MCF 10A (cell line): Measurements from ENCODE around the gene ARHGAP9. TPM values are rescaled to one million over a fixed set of nuclear protein-coding genes. Genes with fewer than 3 reads are reported as not detected.

Experiments used
- Bru-seq: library from RNA; stranded (reverse); fragments of 400-500 nt; gene quantifications from one replicate; lab custom pipeline; 2021; lab: Mats Ljungman, UMichigan
- BruChase-seq, 2 experiments: library from RNA; stranded (reverse); fragments of 400-500 nt; gene quantifications; one replicate each; lab custom pipeline; 2021; lab: Mats Ljungman, UMichigan
- BruUV-seq: library from RNA; stranded (reverse); fragments of 400-500 nt; replicated peaks from 2 replicates; lab custom pipeline; 2021; lab: Mats Ljungman, UMichigan
- CTCF ChIA-PET: fragments of 300-600 bp; sonication (Branson Sonifier 250); formaldehyde crosslinking; extraction: SDS; loops from one replicate; lab custom pipeline; 2021; ENCODE audit warnings: antibody characterized with exemption, inconsistent platforms; lab: Yijun Ruan, JAX
- POLR2A ChIA-PET: fragments of 300-600, 350-650 bp; sonication (Branson Sonifier 250); formaldehyde crosslinking; extraction: SDS; loops from one replicate; lab custom pipeline; 2020; ENCODE audit warnings: antibody characterized with exemption, inconsistent platforms; lab: Yijun Ruan, JAX
- DNase-seq: peaks from one replicate; pipeline ENCODE4 v3.0.0-alpha.2; 2018; ENCODE audit not compliant: unreplicated experiment
- H3K27ac Mint-ChIP-seq: one replicate; pipeline ENCODE4 v1.8.0; 2022; ENCODE audit warnings: mild to moderate bottlenecking, low read depth, mixed read lengths; ENCODE audit not compliant: unreplicated experiment
- H3K27me3 Mint-ChIP-seq: one replicate; pipeline ENCODE4 v1.8.0; 2022; ENCODE audit warnings: mixed read lengths; ENCODE audit not compliant: insufficient read depth, unreplicated experiment
- H3K36me3 Mint-ChIP-seq: one replicate; pipeline ENCODE4 v1.8.0; 2022; ENCODE audit warnings: mild to moderate bottlenecking, moderate library complexity, mixed read lengths; ENCODE audit not compliant: insufficient read depth, unreplicated experiment
- H3K4me1 Mint-ChIP-seq: one replicate; pipeline ENCODE4 v1.8.0; 2022; ENCODE audit warnings: mixed read lengths; ENCODE audit not compliant: insufficient read depth, unreplicated experiment
- H3K4me3 Mint-ChIP-seq: one replicate; pipeline ENCODE4 v1.8.0; 2022; ENCODE audit warnings: mild to moderate bottlenecking, moderate library complexity, mixed read lengths; ENCODE audit not compliant: unreplicated experiment
- H3K9me3 Mint-ChIP-seq: one replicate; pipeline ENCODE4 v1.8.0; 2022; ENCODE audit warnings: mixed read lengths; ENCODE audit not compliant: unreplicated experiment
- CTCF ChIP-seq: fragments of 200-600 bp; IDR thresholded peaks from one replicate; pipeline ENCODE4 v1.8.0; 2022; ENCODE audit warnings: antibody characterized with exemption, mild to moderate bottlenecking; ENCODE audit not compliant: unreplicated experiment
- intact Hi-C: fragments of 100-400 bp; cut with micrococcal nuclease; formaldehyde crosslinking; loops from 2 replicates; pipeline ENCODE4 v1.14.1; 2022
- long read RNA-seq: library from polyadenylated mRNA; stranded (forward); transcript quantifications from one replicate; pipeline ENCODE4 v2.0.0, GENCODE V29; 2022
- total RNA-seq: library from RNA; stranded (reverse); gene quantifications from 2 replicates; pipeline ENCODE4 v1.2.3, GENCODE V29; 2022

Gene ARHGAP9
- 0.69 and 1.1 TPM in 2 replicates for total RNA-seq
- Bru-seq, nascent RNA, result percentile 25 among the genes with signal in this experiment
- BruChase-seq, experiment 1, labeled RNA remaining after a 6-hour chase, result percentile 22 among the genes with signal in this experiment
- BruChase-seq, experiment 2, labeled RNA remaining after a 2-hour chase, result percentile 22 among the genes with signal in this experiment
- long read RNA-seq, partial matches to known transcripts, result 0 of 3 reads
- long read RNA-seq, other reads (novel, unspliced or antisense), result 3 of 3 reads

DNA sequence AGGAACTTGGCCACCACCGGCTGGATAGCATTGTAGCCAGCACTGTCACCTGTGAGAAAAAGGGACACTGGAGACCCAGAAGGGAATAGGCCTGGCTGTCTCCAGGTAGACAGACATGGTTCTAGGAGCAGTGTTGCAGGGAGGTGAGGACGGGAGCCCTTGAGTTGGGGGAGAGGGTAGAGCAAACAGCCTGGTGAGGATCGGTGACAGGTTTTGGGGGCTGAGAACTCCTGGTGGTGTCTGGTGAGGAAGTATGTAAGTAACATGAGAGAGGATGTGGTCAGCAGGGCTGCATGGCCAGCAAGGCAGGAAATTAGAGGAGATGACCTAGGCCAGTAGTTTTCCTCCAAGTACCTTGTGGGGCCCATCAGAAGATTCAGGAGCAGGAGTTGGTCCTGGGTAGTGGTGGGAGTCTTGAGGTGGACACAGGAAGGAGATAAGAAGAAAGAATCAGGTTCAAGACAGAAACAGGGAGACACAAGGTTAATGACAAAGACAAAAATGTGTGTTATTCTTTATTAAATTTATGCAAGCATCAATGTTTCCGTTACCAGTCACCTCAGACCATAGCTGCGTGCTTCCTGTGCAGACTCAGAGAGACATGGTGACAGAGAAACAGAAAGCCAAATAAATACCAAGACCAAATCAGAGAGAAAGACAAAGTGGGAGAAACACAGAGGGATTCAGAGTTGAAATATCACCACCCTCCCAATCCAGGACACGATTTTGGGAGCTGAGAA is at the start of gene ARHGAP9:
ARHGAP9 (minus strand) TSS at position 491 of the 740 bp plus-strand sequence; CDS start at position 31, 460 bp downstream.
- H3K4me1 Mint-ChIP-seq, result peaks cover 13% of the 10 kb centered on the region
- ChIA-PET CTCF (interaction anchor here (0.8 to 2.4 kb wide), 3 partner anchors 16 to 25 kb away, joined by 3 to 10 read pairs (median 7); partner anchors contain the start of gene INHBE), POLR2A (no interaction called here)
- DNase-seq, result no peak
- H3K27ac Mint-ChIP-seq, result no peak within 1 kb of the TSS
- BruUV-seq, result no TSS peak
- no peak for TF ChIP-seq CTCF
- no peak within 1 kb of the TSS for H3K4me3 Mint-ChIP-seq
- H3K9me3 Mint-ChIP-seq, result no peaks in the 10 kb centered on the region
- intact Hi-C loops, result no loop called here
- H3K36me3 Mint-ChIP-seq, result no peaks in the 10 kb centered on the region
- H3K27me3 Mint-ChIP-seq, result peaks cover 76% of the 10 kb centered on the region

GRCh38 chr12:57528831-57529555 is 49.3 kb upstream of the ARHGAP9 start:
- Mint-ChIP-seq H3K36me3 (peaks cover 78% of the 10 kb centered on the region), H3K27ac (peak overlapping the region; percentile 23), H3K4me3 (no peak overlapping the region), H3K9me3 (no peaks in the 10 kb centered on the region), H3K27me3 (no peaks in the 10 kb centered on the region), H3K4me1 (peaks cover 7% of the 10 kb centered on the region)
- ChIA-PET CTCF (interaction anchor here (0.9 kb wide), 1 partner anchor 12 kb away, joined by 3 read pairs; no protein-coding TSS in a partner anchor), POLR2A (interaction anchor here (0.6 to 0.7 kb wide), 2 partner anchors 18 to 204 kb away, joined by 4 read pairs; no protein-coding TSS in a partner anchor)
- DNase-seq, result no peak
- BruUV-seq, result no TSS peak
- intact Hi-C loops, result no loop called here
- no peak for TF ChIP-seq CTCF

DNA sequence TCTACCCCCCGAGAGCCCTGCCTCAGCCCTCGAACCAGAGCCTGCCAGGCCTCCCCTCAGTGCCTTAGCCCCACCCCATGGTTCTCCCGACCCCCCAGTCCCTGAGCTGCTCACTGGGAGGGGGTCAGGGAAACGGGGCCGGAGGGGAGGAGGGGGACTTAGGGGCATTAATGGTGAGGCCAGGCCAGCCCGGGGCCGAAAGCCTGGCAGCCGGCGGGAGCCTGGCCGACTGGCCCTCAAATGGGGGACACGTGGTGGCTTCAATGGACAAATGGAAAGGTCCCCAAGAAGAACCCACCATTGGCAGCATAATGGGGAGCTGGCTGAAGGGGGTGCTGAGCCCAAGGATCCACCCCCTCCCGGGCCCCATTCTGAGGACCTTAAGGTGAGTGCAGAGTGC is 48.5 kb upstream of the ARHGAP9 start:
- Mint-ChIP-seq H3K4me1 (peaks cover 9% of the 10 kb centered on the region), H3K36me3 (peaks cover 81% of the 10 kb centered on the region), H3K4me3 (no peak overlapping the region), H3K9me3 (no peaks in the 10 kb centered on the region), H3K27ac (no peak overlapping the region), H3K27me3 (no peaks in the 10 kb centered on the region)
- ChIA-PET CTCF (interaction anchor here (0.9 kb wide), 1 partner anchor 13 kb away, joined by 3 read pairs; no protein-coding TSS in a partner anchor), POLR2A (interaction anchor here (0.6 to 0.7 kb wide), 2 partner anchors 19 to 205 kb away, joined by 4 read pairs; no protein-coding TSS in a partner anchor)
- no peak for TF ChIP-seq CTCF
- no TSS peak for BruUV-seq
- intact Hi-C loops, result no loop called here
- no peak for DNase-seq
